B cell (primary cell): Measurements from ENCODE around the gene GLYATL3. TPM values are rescaled to one million over a fixed set of nuclear protein-coding genes. Genes with fewer than 3 reads are reported as not detected.

Experiments used
- ATAC-seq: fragments of 200-7000 bp; cut with Tn5 transposase; one replicate; pipeline ENCODE4 v1.10.0; 2021; ENCODE audit warnings: low read depth, mild to moderate bottlenecking, moderate number of reproducible peaks, moderate library complexity
- CTCF ChIA-PET: fragments of 350-600 bp; sonication (Branson Sonifier 250); formaldehyde crosslinking; loops from one replicate; lab custom pipeline; 2021; ENCODE audit warnings: antibody characterized with exemption, inconsistent platforms; lab: Charles Lee
- POLR2A ChIA-PET: fragments of 350-600 bp; sonication (Branson Sonifier 250); formaldehyde crosslinking; loops from one replicate; lab custom pipeline; 2021; ENCODE audit warnings: antibody characterized with exemption; lab: Charles Lee
- DNase-seq: peaks from one replicate; pipeline ENCODE4 v3.0.0; 2013
- H2AFZ ChIP-seq: 2 replicates; pipeline ENCODE4 v1.6.1; 2012; ENCODE audit warnings: mild to moderate bottlenecking, low read depth, low read length; ENCODE audit not compliant: insufficient read depth, poor library complexity, severe bottlenecking
- H3K27ac ChIP-seq, 2 donors: 1 replicate in 1 of 2; 2 replicates in 1 of 2; pipeline ENCODE4 v1.5.1; 2012 to 2013; ENCODE audit warnings: low read length in 2 of 2, mild to moderate bottlenecking in 2 of 2, moderate library complexity in 1 of 2
- H3K27me3 ChIP-seq, 4 experiments: fragments of 200-600 bp in 1 of 4; sonication (generic) in 1 of 4; replicated peaks in 1 of 4; 1 replicate in 2 of 4; 2 replicates in 2 of 4; pipeline versions ENCODE4 v1.6.1 to v1.7.0; 2013 to 2016; ENCODE audit warnings: low read length in 3 of 4, mild to moderate bottlenecking in 2 of 4, mixed read lengths in 1 of 4, moderate library complexity in 1 of 4; ENCODE audit not compliant: insufficient read depth in 4 of 4, control insufficient read depth in 3 of 4; ENCODE audit errors: control extremely low read depth in 1 of 4
- H3K36me3 ChIP-seq, 2 experiments: replicated peaks in 1 of 2; 1 replicate in 1 of 2; 2 replicates in 1 of 2; pipeline versions ENCODE4 v1.6.1 to v1.7.1; 2013; ENCODE audit warnings: low read length in 1 of 2; ENCODE audit not compliant: insufficient read depth in 2 of 2, control insufficient read depth in 1 of 2; ENCODE audit errors: control extremely low read depth in 1 of 2, extremely low read depth in 1 of 2
- H3K4me1 ChIP-seq, 2 donors: fragments of 200-600 bp in 1 of 2; sonication (generic) in 1 of 2; 1 replicate in 1 of 2; 2 replicates in 1 of 2; pipeline versions ENCODE4 v1.5.1 to v1.6.1; 2013 to 2017; ENCODE audit warnings: low read length in 2 of 2; ENCODE audit not compliant: control insufficient read depth in 2 of 2, insufficient read depth in 2 of 2
- H3K4me2 ChIP-seq: replicated peaks from 2 replicates; pipeline ENCODE3; 2012; ENCODE audit warnings: mild to moderate bottlenecking, low read depth, low read length; ENCODE audit not compliant: poor library complexity, severe bottlenecking
- H3K4me3 ChIP-seq, 5 experiments: fragments of 200-600 bp in 1 of 5; sonication (generic) in 1 of 5; 1 replicate in 3 of 5; 2 replicates in 2 of 5; pipeline versions ENCODE4 v1.5.1 to v1.7.0; 2011 to 2016; ENCODE audit warnings: low read length in 4 of 5, mild to moderate bottlenecking in 4 of 5, low read depth in 2 of 5, control low read depth in 1 of 5, moderate library complexity in 1 of 5; ENCODE audit not compliant: insufficient read depth in 1 of 5; ENCODE audit errors: control extremely low read depth in 1 of 5, extremely low read depth in 1 of 5
- H3K79me2 ChIP-seq: fragments of 200-600 bp; sonication (generic); one replicate; pipeline ENCODE4 v1.6.0; 2016; ENCODE audit warnings: low read length; ENCODE audit not compliant: control insufficient read depth, insufficient read depth
- H3K9ac ChIP-seq: fragments of 200-600 bp; sonication (generic); 2 replicates; pipeline ENCODE4 v1.6.1; 2017; ENCODE audit warnings: mild to moderate bottlenecking, low read length, moderate library complexity
- H3K9me3 ChIP-seq, 3 donors: one replicate each; pipeline versions ENCODE4 v1.6.1 to v1.7.1; 2013; ENCODE audit warnings: low read length in 2 of 3; ENCODE audit not compliant: control insufficient read depth in 2 of 3, insufficient read depth in 1 of 3; ENCODE audit errors: control extremely low read depth in 1 of 3
- H4K20me1 ChIP-seq: 2 replicates; pipeline ENCODE4 v1.6.0; 2012; ENCODE audit warnings: mild to moderate bottlenecking, low read length; ENCODE audit not compliant: insufficient read depth, control insufficient read depth, poor library complexity, severe bottlenecking
- H3K27ac Mint-ChIP-seq: one replicate; pipeline ENCODE4 v1.8.0; 2021; ENCODE audit warnings: mixed read lengths
- H3K27me3 Mint-ChIP-seq: one replicate; pipeline ENCODE4 v1.8.0; 2021; ENCODE audit warnings: mixed read lengths
- H3K4me1 Mint-ChIP-seq: one replicate; pipeline ENCODE4 v1.8.0; 2021; ENCODE audit warnings: mixed read lengths
- H3K4me3 Mint-ChIP-seq: one replicate; pipeline ENCODE4 v1.8.0; 2021; ENCODE audit warnings: mixed read lengths
- H3K9me3 Mint-ChIP-seq: one replicate; pipeline ENCODE4 v1.8.0; 2022; ENCODE audit warnings: mixed read lengths; ENCODE audit not compliant: insufficient read depth
- CTCF ChIP-seq: fragments of 200-600 bp; IDR thresholded peaks from one replicate; pipeline ENCODE4 v1.8.0; 2022; ENCODE audit warnings: antibody characterized with exemption, mild to moderate bottlenecking
- EZH2 ChIP-seq: IDR thresholded peaks from 2 replicates; pipeline ENCODE4 v1.6.1; 2012; ENCODE audit warnings: borderline replicate concordance, low read depth, mild to moderate bottlenecking, moderate library complexity, low read length; ENCODE audit not compliant: insufficient read depth, poor library complexity, severe bottlenecking
- WGBS: methylation state at CpG from one replicate; pipeline ENCODE4 v1.1.5; 2013; ENCODE audit warnings: missing lambda C conversion rate; ENCODE audit not compliant: insufficient coverage; 5-methylcytosine and 5-hydroxymethylcytosine counted together
- intact Hi-C: fragments of 100-400 bp; cut with micrococcal nuclease; formaldehyde crosslinking; loops from one replicate; pipeline ENCODE4 v1.10.0; 2022
- polyA plus RNA-seq: library from polyadenylated mRNA; depleted of rRNA; stranded (reverse); fragments of >200 nt; gene quantifications from 2 replicates; pipeline ENCODE4 v1.2.3, GENCODE V29; 2012
- total RNA-seq, 2 donors: library from RNA; stranded (reverse); fragments of 120-200 nt in 1 of 2; gene quantifications; 1 replicate in 1 of 2; 2 replicates in 1 of 2; pipeline versions ENCODE4 v1.2.3 to v1.2.4, GENCODE V29; 2013 to 2022

The GLYATL3 gene
- total and polyA plus RNA-seq, 2 donors (not counting 1 experiment from before 2014, with no cell fraction given): not detected

GRCh38 chr6:49557177-49557576 lies 57.5 kb downstream of the GLYATL3 start:
- H3K36me3 ChIP-seq: no peaks in the 10 kb centered on the region
- H3K4me3 ChIP-seq: no peak overlapping the region
- Mint-ChIP-seq H3K27ac (no peak overlapping the region), H3K9me3 (no peaks in the 10 kb centered on the region), H3K4me3 (no peak overlapping the region), H3K27me3 (no peaks in the 10 kb centered on the region), H3K4me1 (peaks cover 1% of the 10 kb centered on the region)
- H3K27me3 ChIP-seq: peaks cover 0 to 7% (median 2%) of the 10 kb centered on the region in 4 experiments
- H2AFZ ChIP-seq: no peak overlapping the region
- no peak overlapping the region for H3K4me2 ChIP-seq
- no peak overlapping the region for H3K27ac ChIP-seq
- no peak overlapping the region for H3K9ac ChIP-seq
- no peaks in the 10 kb centered on the region for H4K20me1 ChIP-seq
- CTCF ChIA-PET: no interaction called here
- H3K79me2 ChIP-seq: no peaks in the 10 kb centered on the region
- POLR2A ChIA-PET: no interaction called here
- ATAC-seq (no peak), DNase-seq (no peak)
- TF ChIP-seq CTCF (no peak), EZH2 (no peak)
- no peaks in the 10 kb centered on the region for H3K4me1 ChIP-seq
- intact Hi-C loops: no loop called here
- WGBS: no CpG with 5 or more reads among the region's 3 CpGs
- H3K9me3 ChIP-seq: no peaks in the 10 kb centered on the region

- Histone ChIP-seq H3K4me3 (no peak overlapping the region), H3K4me2 (no peak overlapping the region), H2AFZ (no peak overlapping the region), H3K27me3 (peaks cover 0 to 2% (median 0%) of the 10 kb centered on the region in 4 experiments), H3K79me2 (no peaks in the 10 kb centered on the region), H3K27ac (no peak overlapping the region), H3K36me3 (no peaks in the 10 kb centered on the region), H3K9me3 (no peaks in the 10 kb centered on the region), H3K9ac (no peak overlapping the region), H3K4me1 (no peaks in the 10 kb centered on the region), H4K20me1 (no peaks in the 10 kb centered on the region)
- ChIA-PET POLR2A (no interaction called here), CTCF (no interaction called here)
- Mint-ChIP-seq H3K27ac (no peak overlapping the region), H3K9me3 (no peaks in the 10 kb centered on the region), H3K4me1 (no peaks in the 10 kb centered on the region), H3K27me3 (no peaks in the 10 kb centered on the region), H3K4me3 (no peak overlapping the region)
- ATAC-seq (no peak), DNase-seq (no peak)
- TF ChIP-seq CTCF: no peak
- intact Hi-C loops: no loop called here
These were observed 58.5 kb downstream of the GLYATL3 start for GRCh38 chr6:49558238-49558637.
